PC-3 (cell line): ENCODE data around the gene GALNT18. TPM values are rescaled to one million over a fixed set of nuclear protein-coding genes. Genes with fewer than 3 reads are reported as not detected.

ENCODE experiments used
- ATAC-seq: fragments of 200-7000 bp; cut with Tn5 transposase; 2 replicates; pipeline ENCODE4 v1.9.1; 2020; ENCODE audit warnings: mild to moderate bottlenecking, moderate library complexity
- BruUV-seq: library from RNA; stranded (reverse); fragments of 400-500 nt; replicated peaks from 2 replicates; lab custom pipeline; 2021; lab: Mats Ljungman, UMichigan
- CTCF ChIA-PET: fragments of 300-600 bp; sonication (Branson Sonifier 250); formaldehyde crosslinking; loops from one replicate; lab custom pipeline; 2022; ENCODE audit warnings: antibody characterized with exemption; lab: Charles Lee
- POLR2A ChIA-PET: fragments of 300-600 bp; sonication (Branson Sonifier 250); formaldehyde crosslinking; loops from one replicate; lab custom pipeline; 2022; ENCODE audit warnings: antibody characterized with exemption; ENCODE audit not compliant: unreplicated experiment; lab: Charles Lee
- DNase-seq: peaks from one replicate; pipeline ENCODE4 v3.0.0-alpha.2; 2015
- H2AFZ ChIP-seq: fragments of 300-600 bp; sonication (generic); 2 replicates; pipeline ENCODE4 v1.6.0; 2016; ENCODE audit warnings: antibody characterized with exemption, low read length
- H3F3A ChIP-seq: fragments of 300-600 bp; sonication (generic); one replicate; pipeline ENCODE4 v1.6.0; 2017; ENCODE audit warnings: antibody characterized with exemption, low read length, control low read depth, mild to moderate bottlenecking; ENCODE audit not compliant: unreplicated experiment
- H3K27ac ChIP-seq: fragments of 300-600 bp; sonication (generic); 2 replicates; pipeline ENCODE4 v1.5.1; 2016; ENCODE audit warnings: mild to moderate bottlenecking, low read length
- H3K27me3 ChIP-seq: fragments of 300-600 bp; sonication (generic); 2 replicates; pipeline ENCODE4 v1.6.1; 2016; ENCODE audit warnings: low read length, mixed read lengths
- H3K36me3 ChIP-seq: fragments of 300-600 bp; sonication (generic); 2 replicates; pipeline ENCODE4 v1.6.1; 2016; ENCODE audit warnings: low read depth, mixed run types, low read length, mixed read lengths
- H3K4me1 ChIP-seq: fragments of 300-600 bp; sonication (generic); 2 replicates; pipeline ENCODE4 v1.5.1; 2016; ENCODE audit warnings: low read length; ENCODE audit not compliant: insufficient read depth
- H3K4me2 ChIP-seq: fragments of 300-600 bp; sonication (generic); 2 replicates; pipeline ENCODE4 v1.6.0; 2016; ENCODE audit warnings: low read length
- H3K4me3 ChIP-seq: fragments of 300-600 bp; sonication (generic); 2 replicates; pipeline ENCODE4 v1.5.1; 2016; ENCODE audit warnings: mild to moderate bottlenecking, low read length, mixed read lengths
- H3K79me2 ChIP-seq: fragments of 300-600 bp; sonication (generic); 2 replicates; pipeline ENCODE4 v1.6.1; 2017; ENCODE audit warnings: low read length, mixed read lengths
- H3K9ac ChIP-seq: fragments of 300-600 bp; sonication (generic); 2 replicates; pipeline ENCODE4 v1.6.0; 2016; ENCODE audit warnings: mild to moderate bottlenecking, low read length
- H3K9me2 ChIP-seq: fragments of 300-600 bp; sonication (generic); replicated peaks from 2 replicates; pipeline ENCODE4 v1.6.1; 2016; ENCODE audit warnings: mixed run types, low read length, mixed read lengths
- H3K9me3 ChIP-seq: fragments of 300-600 bp; sonication (generic); 2 replicates; pipeline ENCODE4 v1.6.1; 2016; ENCODE audit warnings: low read length, mixed read lengths
- H4K20me1 ChIP-seq: fragments of 300-600 bp; sonication (generic); 2 replicates; pipeline ENCODE4 v1.6.1; 2016; ENCODE audit warnings: low read length, mixed read lengths
- CTCF ChIP-seq: fragments of 300-600 bp; sonication (generic); conservative IDR thresholded peaks from 2 replicates; pipeline ENCODE4 v1.5.1; 2017; ENCODE audit warnings: antibody characterized with exemption, low read depth, mild to moderate bottlenecking, low read length
- EZH2 ChIP-seq: fragments of 300-600 bp; sonication (generic); IDR thresholded peaks from one replicate; pipeline ENCODE4 v1.6.1; 2017; ENCODE audit warnings: antibody characterized with exemption, mild to moderate bottlenecking, low read length; ENCODE audit not compliant: unreplicated experiment
- EZH2phosphoT487 ChIP-seq: fragments of 300-600 bp; sonication (generic); IDR thresholded peaks from 2 replicates; pipeline ENCODE4 v1.6.1; 2018; ENCODE audit warnings: mild to moderate bottlenecking, antibody characterized with exemption, low read length, borderline replicate concordance
- intact Hi-C: fragments of 100-400 bp; cut with micrococcal nuclease; formaldehyde crosslinking; loops from 2 replicates; pipeline ENCODE4 v1.9.0; 2023
- total RNA-seq: library from RNA; depleted of rRNA; stranded (reverse); fragments of >200 nt; gene quantifications from 2 replicates; pipeline ENCODE4 v1.2.3, GENCODE V29; 2014

Gene GALNT18
- total RNA-seq, 1 experiment from 2014 or later = 34.5 TPM

DNA sequence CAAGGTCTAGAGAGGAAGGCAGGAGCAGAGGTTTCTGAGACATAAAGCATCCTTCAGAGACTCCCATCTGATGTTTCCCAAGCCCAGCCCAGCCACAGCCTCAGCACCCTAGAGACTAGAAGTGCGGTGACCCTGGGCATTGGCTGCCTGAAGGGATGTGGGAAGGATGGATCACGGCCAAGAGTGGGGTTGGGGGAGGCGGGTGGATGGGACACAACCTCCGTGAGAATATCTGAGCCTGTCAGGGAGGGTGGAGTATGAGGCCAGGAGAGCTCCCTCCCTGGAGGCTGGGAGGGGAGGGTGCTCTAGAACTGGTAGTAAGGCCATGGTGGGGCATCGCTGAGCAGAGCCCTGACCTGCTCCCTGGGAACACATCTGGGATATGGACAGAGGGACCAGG is 340.2 kb downstream of the GALNT18 start:
- CTCF ChIA-PET = no interaction called here
- Histone ChIP-seq H3K4me3 (no peak overlapping the region), H3K79me2 (no peaks in the 10 kb centered on the region), H3F3A (no peaks in the 10 kb centered on the region), H3K27me3 (no peaks in the 10 kb centered on the region), H3K9me2 (no peaks in the 10 kb centered on the region), H3K4me1 (peaks cover 11% of the 10 kb centered on the region), H3K9ac (no peak overlapping the region), H3K9me3 (no peaks in the 10 kb centered on the region), H3K4me2 (no peak overlapping the region), H3K27ac (no peak overlapping the region), H4K20me1 (no peaks in the 10 kb centered on the region), H3K36me3 (no peaks in the 10 kb centered on the region), H2AFZ (no peak overlapping the region)
- TF ChIP-seq EZH2 (no peak), EZH2phosphoT487 (no peak), CTCF (no peak)
- intact Hi-C loops = no loop called here
- POLR2A ChIA-PET = no interaction called here
- ATAC-seq = no peak
- BruUV-seq = no TSS peak
- no peak for DNase-seq

- ATAC-seq (no peak), DNase-seq (no peak)
- no TSS peak for BruUV-seq
- Histone ChIP-seq H3K4me1 (peaks cover 11% of the 10 kb centered on the region), H3K9me2 (no peaks in the 10 kb centered on the region), H3K79me2 (no peaks in the 10 kb centered on the region), H2AFZ (no peak overlapping the region), H3K27me3 (no peaks in the 10 kb centered on the region), H3K27ac (no peak overlapping the region), H3K9me3 (no peaks in the 10 kb centered on the region), H3F3A (no peaks in the 10 kb centered on the region), H3K36me3 (no peaks in the 10 kb centered on the region), H3K4me3 (no peak overlapping the region), H4K20me1 (no peaks in the 10 kb centered on the region), H3K9ac (no peak overlapping the region), H3K4me2 (no peak overlapping the region)
- CTCF ChIA-PET = no interaction called here
- TF ChIP-seq CTCF (no peak), EZH2 (no peak)
- intact Hi-C loops = no loop called here
- POLR2A ChIA-PET = no interaction called here
These were observed 341.0 kb downstream of the GALNT18 start for GRCh38 chr11:11280826-11281225.

- ChIA-PET POLR2A (no interaction called here), CTCF (no interaction called here)
- no peak overlapping the region for H3K4me3 ChIP-seq
- no peaks in the 10 kb centered on the region for H3F3A ChIP-seq
- H3K9ac ChIP-seq = no peak overlapping the region
- intact Hi-C loops = no loop called here
- H3K9me2 ChIP-seq = no peaks in the 10 kb centered on the region
- DNase-seq (peak; percentile 53), ATAC-seq (peak; percentile 89)
- peak overlapping the region; percentile 8 for H3K4me2 ChIP-seq
- H3K9me3 ChIP-seq = no peaks in the 10 kb centered on the region
- H3K4me1 ChIP-seq = peaks cover 11% of the 10 kb centered on the region
- no TSS peak for BruUV-seq
- peak overlapping the region; percentile 31 for H2AFZ ChIP-seq
- H3K27me3 ChIP-seq = no peaks in the 10 kb centered on the region
- H3K27ac ChIP-seq = no peak overlapping the region
- H3K36me3 ChIP-seq = no peaks in the 10 kb centered on the region
- H4K20me1 ChIP-seq = no peaks in the 10 kb centered on the region
- TF ChIP-seq EZH2 (no peak), CTCF (no peak), EZH2phosphoT487 (no peak)
- no peaks in the 10 kb centered on the region for H3K79me2 ChIP-seq
These were observed 341.7 kb downstream of the GALNT18 start for GRCh38 chr11:11279956-11280689.
